A673 (cell line): ENCODE data around the gene CDK2.

ENCODE experiments used
- EZH2 ChIP-seq: fragments of 200-600 bp; sonication (generic); IDR thresholded peaks from 2 replicates; pipeline ENCODE4 v1.6.1; 2017; ENCODE audit warnings: borderline replicate concordance, low read depth, mild to moderate bottlenecking, mixed read lengths, antibody characterized with exemption, low read length; ENCODE audit not compliant: poor library complexity, severe bottlenecking
- TF ChIP-seq, protein P1 (sequence below): fragments of 300-800, 200-600 bp; sonication (generic); conservative IDR thresholded peaks from 2 replicates; pipeline ENCODE4 v1.5.1; 2017; ENCODE audit warnings: low read depth, mild to moderate bottlenecking, antibody characterized with exemption, low read length, moderate library complexity, mixed read lengths

DNA sequence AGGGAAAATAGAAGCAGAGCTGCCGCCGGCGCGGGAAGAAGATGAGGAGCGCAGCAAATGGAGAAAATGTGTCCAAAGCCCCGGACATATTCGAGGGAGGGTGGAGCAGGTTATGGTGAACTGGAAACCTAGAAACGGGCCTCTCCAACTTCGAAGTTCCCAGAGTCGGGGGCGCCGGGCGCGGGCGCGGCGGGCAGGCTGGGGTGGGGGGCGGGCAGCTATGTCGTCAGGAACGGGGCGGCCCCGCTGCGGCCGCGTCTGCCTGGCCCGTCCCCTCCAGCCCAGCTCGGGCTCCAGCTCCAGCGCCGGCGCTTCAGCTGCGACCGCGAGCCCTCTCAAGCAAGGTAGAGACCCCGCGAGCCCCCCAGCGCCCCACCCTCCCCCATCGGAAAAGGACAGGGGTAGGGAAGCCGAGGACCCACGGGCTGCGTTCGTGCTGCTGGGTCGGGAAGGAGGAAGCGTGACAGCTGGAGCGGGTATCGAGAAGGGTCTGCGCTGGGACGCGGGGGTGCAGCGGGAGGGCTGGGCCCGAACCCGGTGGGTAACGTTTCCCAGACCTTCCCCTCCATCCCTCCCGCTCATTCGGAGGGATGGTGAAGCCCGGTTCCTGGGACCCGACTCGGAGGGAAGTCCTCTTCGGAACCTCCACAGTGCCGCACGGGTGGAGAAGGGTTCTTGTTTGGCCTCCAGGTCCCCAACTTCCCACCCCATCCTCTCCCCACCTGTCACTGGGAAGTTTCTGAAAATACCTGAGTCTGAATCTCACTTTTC lies 34.7 kb upstream of the CDK2 start:
- TF ChIP-seq, protein P1, sequence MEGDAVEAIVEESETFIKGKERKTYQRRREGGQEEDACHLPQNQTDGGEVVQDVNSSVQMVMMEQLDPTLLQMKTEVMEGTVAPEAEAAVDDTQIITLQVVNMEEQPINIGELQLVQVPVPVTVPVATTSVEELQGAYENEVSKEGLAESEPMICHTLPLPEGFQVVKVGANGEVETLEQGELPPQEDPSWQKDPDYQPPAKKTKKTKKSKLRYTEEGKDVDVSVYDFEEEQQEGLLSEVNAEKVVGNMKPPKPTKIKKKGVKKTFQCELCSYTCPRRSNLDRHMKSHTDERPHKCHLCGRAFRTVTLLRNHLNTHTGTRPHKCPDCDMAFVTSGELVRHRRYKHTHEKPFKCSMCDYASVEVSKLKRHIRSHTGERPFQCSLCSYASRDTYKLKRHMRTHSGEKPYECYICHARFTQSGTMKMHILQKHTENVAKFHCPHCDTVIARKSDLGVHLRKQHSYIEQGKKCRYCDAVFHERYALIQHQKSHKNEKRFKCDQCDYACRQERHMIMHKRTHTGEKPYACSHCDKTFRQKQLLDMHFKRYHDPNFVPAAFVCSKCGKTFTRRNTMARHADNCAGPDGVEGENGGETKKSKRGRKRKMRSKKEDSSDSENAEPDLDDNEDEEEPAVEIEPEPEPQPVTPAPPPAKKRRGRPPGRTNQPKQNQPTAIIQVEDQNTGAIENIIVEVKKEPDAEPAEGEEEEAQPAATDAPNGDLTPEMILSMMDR = no peak
- no peak for TF ChIP-seq EZH2
